22Rv1 (cell line): ENCODE results near the gene BTD.
A peak's percentile ranks its signal among the peaks of the same experiment; 100 is the strongest.

Experiments
- H3K27ac ChIP-seq: fragments of 450-650 bp; 2 replicates; pipeline ENCODE4 v1.5.1; 2017
- ZFX ChIP-seq: fragments of 450-650 bp; IDR thresholded peaks from 2 replicates; pipeline ENCODE4 v1.6.1; 2017; ENCODE audit warnings: antibody characterized with exemption, borderline replicate concordance
- TF ChIP-seq, protein P1 (sequence below): fragments of 450-650 bp; IDR thresholded peaks from 2 replicates; pipeline ENCODE4 v1.5.1; 2017; ENCODE audit warnings: mild to moderate bottlenecking

The BTD gene

DNA sequence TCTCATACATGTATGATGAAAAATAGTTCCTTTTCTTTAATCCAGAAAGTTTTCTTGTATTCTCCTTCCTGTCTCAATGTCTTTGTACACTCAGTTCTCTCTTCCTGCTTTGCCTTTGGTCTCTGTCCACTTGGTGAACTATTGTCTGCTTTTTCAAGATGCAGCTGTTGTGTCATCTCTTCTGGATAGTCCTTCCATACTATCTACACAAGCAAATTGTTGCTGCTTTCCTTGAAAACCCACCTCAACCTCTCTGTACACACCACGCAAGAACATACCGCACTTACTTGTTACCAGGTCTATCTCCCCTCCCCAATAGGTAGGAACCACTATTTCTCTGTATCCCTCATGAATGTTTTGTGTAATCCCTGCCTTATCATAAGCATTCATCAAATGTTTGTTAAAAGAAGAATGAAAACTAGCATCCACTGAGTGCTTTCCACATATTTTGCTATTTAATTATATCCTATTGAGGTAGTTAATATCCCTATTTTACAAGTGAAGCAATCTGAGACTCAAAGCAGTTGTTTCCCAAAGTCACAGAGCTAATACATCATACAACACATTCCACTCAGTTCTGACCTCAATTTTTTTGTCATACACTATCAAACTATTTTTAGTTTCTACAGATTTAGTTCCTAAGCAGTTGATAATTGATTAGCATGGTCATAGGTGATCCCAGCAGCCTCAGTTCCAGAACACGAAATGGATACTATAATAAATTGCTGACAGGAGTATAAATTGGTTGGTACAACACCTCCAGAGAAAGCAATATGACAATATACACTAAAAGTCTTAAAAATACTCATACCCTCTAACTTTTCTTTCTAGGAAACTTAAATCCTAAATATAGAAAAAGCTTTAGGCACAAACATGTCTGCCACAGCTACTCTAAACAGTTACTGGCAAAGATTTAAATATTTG, 19.8 kb upstream of the BTD start:
- no peak overlapping the region for H3K27ac ChIP-seq
- no peak for TF ChIP-seq ZFX
- TF ChIP-seq, protein P1, sequence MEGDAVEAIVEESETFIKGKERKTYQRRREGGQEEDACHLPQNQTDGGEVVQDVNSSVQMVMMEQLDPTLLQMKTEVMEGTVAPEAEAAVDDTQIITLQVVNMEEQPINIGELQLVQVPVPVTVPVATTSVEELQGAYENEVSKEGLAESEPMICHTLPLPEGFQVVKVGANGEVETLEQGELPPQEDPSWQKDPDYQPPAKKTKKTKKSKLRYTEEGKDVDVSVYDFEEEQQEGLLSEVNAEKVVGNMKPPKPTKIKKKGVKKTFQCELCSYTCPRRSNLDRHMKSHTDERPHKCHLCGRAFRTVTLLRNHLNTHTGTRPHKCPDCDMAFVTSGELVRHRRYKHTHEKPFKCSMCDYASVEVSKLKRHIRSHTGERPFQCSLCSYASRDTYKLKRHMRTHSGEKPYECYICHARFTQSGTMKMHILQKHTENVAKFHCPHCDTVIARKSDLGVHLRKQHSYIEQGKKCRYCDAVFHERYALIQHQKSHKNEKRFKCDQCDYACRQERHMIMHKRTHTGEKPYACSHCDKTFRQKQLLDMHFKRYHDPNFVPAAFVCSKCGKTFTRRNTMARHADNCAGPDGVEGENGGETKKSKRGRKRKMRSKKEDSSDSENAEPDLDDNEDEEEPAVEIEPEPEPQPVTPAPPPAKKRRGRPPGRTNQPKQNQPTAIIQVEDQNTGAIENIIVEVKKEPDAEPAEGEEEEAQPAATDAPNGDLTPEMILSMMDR = no peak

DNA sequence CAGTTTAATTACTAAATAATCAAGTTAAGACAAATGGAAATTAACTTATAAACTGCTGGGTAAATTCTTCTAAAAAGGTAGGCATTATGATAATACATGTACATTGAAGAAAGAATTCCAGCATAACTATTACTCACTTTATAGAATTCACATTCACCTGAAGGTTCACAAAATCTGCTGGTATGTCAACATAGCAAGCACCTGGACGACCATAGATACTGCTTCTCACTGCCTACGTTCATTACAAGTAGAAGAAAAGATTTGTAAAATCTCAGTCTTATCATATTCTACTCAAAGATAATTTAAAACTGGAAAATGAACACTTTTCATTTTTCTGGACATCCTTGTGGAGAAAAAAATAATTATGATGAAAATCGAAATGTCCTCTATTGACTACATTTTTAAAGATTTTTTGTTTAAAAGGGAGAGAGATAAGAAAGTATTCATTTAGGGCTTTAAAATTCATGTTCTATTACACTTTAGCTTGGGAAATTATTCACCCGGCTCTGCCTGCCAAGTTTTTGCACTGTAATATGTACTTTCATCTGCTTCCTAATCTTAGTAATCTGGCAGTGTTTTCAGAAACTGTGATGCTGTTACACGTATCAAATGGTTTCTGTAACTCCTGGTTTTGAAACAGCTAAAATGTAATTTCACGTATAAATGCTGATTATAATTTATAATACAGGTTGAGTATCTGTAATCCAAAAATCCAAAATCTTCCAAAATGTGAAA, 16.3 kb upstream of the BTD start:
- TF ChIP-seq, protein P1 = no peak
- TF ChIP-seq ZFX = no peak
- no peak overlapping the region for H3K27ac ChIP-seq

DNA sequence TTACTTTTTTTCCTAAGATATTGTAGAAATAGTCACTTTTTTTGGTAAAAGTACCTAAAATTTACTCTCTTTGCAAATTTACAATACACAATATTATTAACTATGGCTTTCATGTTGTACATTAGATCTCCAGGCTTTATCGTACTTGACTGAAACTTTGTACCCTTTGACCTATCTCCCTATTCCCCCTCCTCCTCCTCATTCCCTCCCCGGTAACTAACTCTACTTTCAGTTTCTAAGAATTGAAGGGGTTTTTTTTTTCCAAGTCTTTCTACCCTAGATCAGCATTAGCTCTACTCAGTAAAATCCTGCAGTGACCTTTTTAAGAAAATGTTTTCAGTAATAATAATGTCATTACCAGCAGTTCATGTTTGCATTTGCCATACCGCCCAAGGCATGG, 10.3 kb upstream of the BTD start:
- no peak for TF ChIP-seq ZFX
- TF ChIP-seq, protein P1 = no peak
- H3K27ac ChIP-seq = no peak overlapping the region

DNA sequence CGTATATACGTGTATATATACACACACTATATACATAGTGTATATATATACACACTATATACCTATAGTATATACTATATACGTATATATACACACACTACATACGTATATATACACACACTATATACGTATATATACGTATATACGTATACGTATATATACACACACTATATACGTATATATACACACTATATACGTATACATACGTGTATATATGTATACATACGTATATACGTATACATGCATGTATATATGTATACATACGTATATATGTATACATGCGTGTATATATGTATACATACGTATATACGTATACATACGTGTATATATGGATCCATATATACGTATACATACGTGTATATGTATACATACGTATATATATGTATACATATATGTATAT, 9.6 kb upstream of the BTD start:
- TF ChIP-seq ZFX = no peak
- TF ChIP-seq, protein P1 = no peak
- no peak overlapping the region for H3K27ac ChIP-seq

DNA sequence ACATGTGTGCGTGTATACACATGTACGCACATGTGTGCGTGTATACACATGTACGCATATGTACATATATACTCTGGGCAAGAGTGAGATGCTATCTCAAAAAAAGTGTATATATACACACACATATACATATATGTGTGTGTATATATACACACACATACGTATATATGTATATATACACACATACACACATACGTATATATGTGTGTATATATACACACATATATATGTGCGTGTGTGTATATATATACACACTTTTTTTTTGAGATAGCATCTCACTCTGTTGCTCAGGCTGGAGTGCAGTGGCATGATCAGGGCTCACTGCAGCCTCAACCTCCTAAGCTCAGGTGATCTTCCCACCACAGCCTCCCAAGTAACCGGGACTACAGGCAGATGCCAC, 8.6 kb upstream of the BTD start:
- no peak for TF ChIP-seq ZFX
- TF ChIP-seq, protein P1 = no peak
- no peak overlapping the region for H3K27ac ChIP-seq

DNA sequence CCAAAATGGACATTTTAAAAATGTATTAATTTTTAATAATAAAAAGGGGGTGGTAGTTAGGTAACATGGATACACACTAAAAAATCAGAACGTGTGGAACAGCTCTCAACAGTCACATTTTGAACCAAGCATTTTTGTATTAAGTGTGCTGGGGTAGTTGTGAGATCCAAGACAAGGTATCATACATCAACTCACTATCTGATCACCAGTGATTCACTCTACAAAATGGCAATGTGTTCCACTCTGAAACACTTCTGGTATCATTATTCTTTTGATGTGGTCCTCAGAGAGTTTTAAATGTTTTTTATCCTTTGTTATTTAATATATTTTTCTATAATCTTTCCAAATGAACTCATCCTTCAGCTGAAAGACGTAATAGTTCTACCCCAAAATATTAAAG, 5.6 kb upstream of the BTD start:
- TF ChIP-seq, protein P1 = no peak
- TF ChIP-seq ZFX = no peak

DNA sequence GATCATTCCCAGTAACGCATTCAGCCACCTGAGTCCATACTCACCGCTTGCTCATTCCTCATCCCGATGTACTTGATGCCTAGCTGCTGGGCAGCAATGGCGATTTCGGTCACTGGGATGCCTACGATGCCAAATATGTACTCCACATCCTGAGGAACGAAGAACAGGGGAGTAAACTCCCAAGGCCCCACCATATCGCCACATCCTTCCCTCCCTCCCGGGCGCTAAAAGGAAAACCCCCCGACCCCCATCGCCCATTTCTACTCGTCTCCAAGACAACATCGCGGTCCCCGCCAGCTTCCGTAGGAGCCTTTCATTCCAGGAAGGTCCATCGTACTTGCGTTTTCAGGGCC, 523 bp upstream of the BTD start:
- peak overlapping the region; percentile 93 for H3K27ac ChIP-seq
- TF ChIP-seq, protein P1 = no peak
- TF ChIP-seq ZFX = no peak

More for the DNA sequence above, 5.6 kb upstream of the BTD start:
- no peak overlapping the region for H3K27ac ChIP-seq
